ENCODE measurements around the gene ADAM19. TPM values are rescaled to one million over a fixed set of nuclear protein-coding genes. Genes with fewer than 3 reads are reported as not detected.

The ADAM19 gene
- total and polyA plus RNA-seq, 2 of the 4 experiments (the other 2 are of a cell fraction), result 35.5 to 49.2 TPM

GRCh38 chr5:157547941-157548512 lies 27.5 kb downstream of the ADAM19 start:
- no peak for ATAC-seq (ENCODE audit: low read depth)
- Histone ChIP-seq H3K56ac (ENCODE audit: extremely low read depth, insufficient read depth, low read length) (peak overlapping the region; percentile 62), H3K4me2 (ENCODE audit: low read depth, low read length) (peak overlapping the region; percentile 55; the same call in 1 of the 2 replicates), H2AFZ (replicated peaks; ENCODE audit: low read length, poor library complexity) (no peak overlapping the region), H2AK9ac (replicated peaks; ENCODE audit: low read depth, low read length, poor library complexity) (peak overlapping the region; percentile 31), H2AK5ac (ENCODE audit: low read depth, low read length) (peak overlapping the region; percentile 93), H3K18ac (ENCODE audit: low read depth, low read length) (peak overlapping the region; percentile 91), H4K91ac (ENCODE audit: insufficient read depth, low read depth, low read length) (peak overlapping the region; percentile 93), H3K4me3 (ENCODE audit: insufficient read depth, low read depth, low read length) (no peak overlapping the region), H3K79me1 (ENCODE audit: low read depth in 1 of 2, low read length in 2 of 2) (peaks cover 25 to 72% of the 10 kb centered on the region in 2 experiments; a peak in 3 of 4 replicates), H2BK5ac (ENCODE audit: low read depth, low read length, poor library complexity, severe bottlenecking) (peak overlapping the region; percentile 97), H3K9ac (ENCODE audit: low read depth, low read length) (peak overlapping the region; percentile 24; the same call in 1 of the 2 replicates), H3K14ac (replicated peaks; ENCODE audit: low read depth, low read length) (peak overlapping the region; percentile 73), H3K9me1 (ENCODE audit: insufficient read depth, low read length) (peaks cover 29% of the 10 kb centered on the region), H4K8ac (ENCODE audit: low read depth in 2 of 2, low read length in 2 of 2) (peak overlapping the region; percentile 81 to 93), H3K27ac (ENCODE audit: insufficient read depth, low read length) (peak overlapping the region; percentile 70), H4K20me1 (ENCODE audit: insufficient read depth, low read length) (peaks cover 16% of the 10 kb centered on the region; the same call in 1 of the 2 replicates), H3K27me3 (ENCODE audit: control insufficient read depth, insufficient read depth, low read length) (no peaks in the 10 kb centered on the region), H2BK20ac (ENCODE audit: low read depth, low read length) (peak overlapping the region; percentile 85), H3K4me1 (ENCODE audit: control insufficient read depth, insufficient read depth, low read length) (peaks cover 46% of the 10 kb centered on the region), H3K36me3 (ENCODE audit: control insufficient read depth, insufficient read depth, low read length) (peaks cover 3% of the 10 kb centered on the region), H2BK120ac (ENCODE audit: low read depth, low read length) (peak overlapping the region; percentile 99), H3K9me3 (ENCODE audit: control insufficient read depth, insufficient read depth, low read length) (no peaks in the 10 kb centered on the region), H3K23ac (ENCODE audit: low read depth, low read length) (peak overlapping the region; percentile 64), H4K5ac (ENCODE audit: low read depth, low read length) (peak overlapping the region; percentile 88), H2BK15ac (ENCODE audit: low read depth, low read length) (peak overlapping the region; percentile 93; the same call in 2 of the 3 replicates), H3K4ac (ENCODE audit: low read depth, low read length) (peak overlapping the region; percentile 100)
- in situ Hi-C loops (cut with MboI; ENCODE audit: low sequenced_read_pairs) (no loop called here), intact Hi-C loops (cut with micrococcal nuclease) (no loop called here), dilution Hi-C loops (cut with HindIII; ENCODE audit: low sequenced_read_pairs, unreplicated experiment) (no loop called here)
- no TSS peak for BruUV-seq (replicated peaks)
- ChIA-PET POLR2A (ENCODE audit: unreplicated experiment) (no interaction called here), CTCF (no interaction called here)
- WGBS, 2 experiments (ENCODE audit: extremely low coverage in 2 of 2, insufficient read length in 1 of 2), result no CpG with 5 or more reads among the region's 3 CpGs
- no peak for DNase-seq
- TF ChIP-seq MXI1 (IDR thresholded peaks at IDR 0.05; ENCODE audit: borderline replicate concordance, low read depth, low read length) (no peak), POLR2A (IDR thresholded peaks at IDR 0.05; ENCODE audit: low read depth, low read length) (no peak), MAZ (IDR thresholded peaks at IDR 0.05; ENCODE audit: borderline replicate concordance, low read depth, low read length) (no peak), FOS (IDR thresholded peaks at IDR 0.05; ENCODE audit: low read depth, low read length) (no peak), NFE2L2 (IDR thresholded peaks at IDR 0.05; ENCODE audit: low read depth, low read length) (no peak), RCOR1 (IDR thresholded peaks at IDR 0.05; ENCODE audit: insufficient replicate concordance, low read length) (no peak), USF2 (IDR thresholded peaks at IDR 0.05; ENCODE audit: low read depth, low read length) (no peak), CEBPB (IDR thresholded peaks at IDR 0.05; ENCODE audit: low read depth, low read length) (no peak), RAD21 (IDR thresholded peaks at IDR 0.05; ENCODE audit: low read length) (no peak), SMC3 (IDR thresholded peaks at IDR 0.05; ENCODE audit: low read depth, low read length) (no peak), RFX5 (IDR thresholded peaks at IDR 0.05; ENCODE audit: low read depth, low read length) (no peak), BHLHE40 (IDR thresholded peaks at IDR 0.05; ENCODE audit: low read depth, low read length) (no peak), MAFK (IDR thresholded peaks at IDR 0.05; ENCODE audit: low read depth, low read length) (no peak), CHD1 (IDR thresholded peaks at IDR 0.05; ENCODE audit: low read depth, low read length) (no peak)
- TF ChIP-seq, protein P1, sequence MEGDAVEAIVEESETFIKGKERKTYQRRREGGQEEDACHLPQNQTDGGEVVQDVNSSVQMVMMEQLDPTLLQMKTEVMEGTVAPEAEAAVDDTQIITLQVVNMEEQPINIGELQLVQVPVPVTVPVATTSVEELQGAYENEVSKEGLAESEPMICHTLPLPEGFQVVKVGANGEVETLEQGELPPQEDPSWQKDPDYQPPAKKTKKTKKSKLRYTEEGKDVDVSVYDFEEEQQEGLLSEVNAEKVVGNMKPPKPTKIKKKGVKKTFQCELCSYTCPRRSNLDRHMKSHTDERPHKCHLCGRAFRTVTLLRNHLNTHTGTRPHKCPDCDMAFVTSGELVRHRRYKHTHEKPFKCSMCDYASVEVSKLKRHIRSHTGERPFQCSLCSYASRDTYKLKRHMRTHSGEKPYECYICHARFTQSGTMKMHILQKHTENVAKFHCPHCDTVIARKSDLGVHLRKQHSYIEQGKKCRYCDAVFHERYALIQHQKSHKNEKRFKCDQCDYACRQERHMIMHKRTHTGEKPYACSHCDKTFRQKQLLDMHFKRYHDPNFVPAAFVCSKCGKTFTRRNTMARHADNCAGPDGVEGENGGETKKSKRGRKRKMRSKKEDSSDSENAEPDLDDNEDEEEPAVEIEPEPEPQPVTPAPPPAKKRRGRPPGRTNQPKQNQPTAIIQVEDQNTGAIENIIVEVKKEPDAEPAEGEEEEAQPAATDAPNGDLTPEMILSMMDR (conservative IDR thresholded peaks at IDR 0.05; ENCODE audit: low read depth, low read length), result no peak
- TF ChIP-seq, protein P2, sequence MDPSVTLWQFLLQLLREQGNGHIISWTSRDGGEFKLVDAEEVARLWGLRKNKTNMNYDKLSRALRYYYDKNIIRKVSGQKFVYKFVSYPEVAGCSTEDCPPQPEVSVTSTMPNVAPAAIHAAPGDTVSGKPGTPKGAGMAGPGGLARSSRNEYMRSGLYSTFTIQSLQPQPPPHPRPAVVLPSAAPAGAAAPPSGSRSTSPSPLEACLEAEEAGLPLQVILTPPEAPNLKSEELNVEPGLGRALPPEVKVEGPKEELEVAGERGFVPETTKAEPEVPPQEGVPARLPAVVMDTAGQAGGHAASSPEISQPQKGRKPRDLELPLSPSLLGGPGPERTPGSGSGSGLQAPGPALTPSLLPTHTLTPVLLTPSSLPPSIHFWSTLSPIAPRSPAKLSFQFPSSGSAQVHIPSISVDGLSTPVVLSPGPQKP (IDR thresholded peaks at IDR 0.05; ENCODE audit: borderline replicate concordance, low read depth, low read length), result no peak
